ENCODE results near the gene AGO3. TPM values are rescaled to one million over a fixed set of nuclear protein-coding genes. Genes with fewer than 3 reads are reported as not detected.
"Not testable (repeated sequence)": the region's sequence is repeated elsewhere in the genome, so short reads cannot be mapped to it uniquely, and the experiment has no call there.

AGO3 gene
- 17.2 TPM for total RNA-seq

DNA sequence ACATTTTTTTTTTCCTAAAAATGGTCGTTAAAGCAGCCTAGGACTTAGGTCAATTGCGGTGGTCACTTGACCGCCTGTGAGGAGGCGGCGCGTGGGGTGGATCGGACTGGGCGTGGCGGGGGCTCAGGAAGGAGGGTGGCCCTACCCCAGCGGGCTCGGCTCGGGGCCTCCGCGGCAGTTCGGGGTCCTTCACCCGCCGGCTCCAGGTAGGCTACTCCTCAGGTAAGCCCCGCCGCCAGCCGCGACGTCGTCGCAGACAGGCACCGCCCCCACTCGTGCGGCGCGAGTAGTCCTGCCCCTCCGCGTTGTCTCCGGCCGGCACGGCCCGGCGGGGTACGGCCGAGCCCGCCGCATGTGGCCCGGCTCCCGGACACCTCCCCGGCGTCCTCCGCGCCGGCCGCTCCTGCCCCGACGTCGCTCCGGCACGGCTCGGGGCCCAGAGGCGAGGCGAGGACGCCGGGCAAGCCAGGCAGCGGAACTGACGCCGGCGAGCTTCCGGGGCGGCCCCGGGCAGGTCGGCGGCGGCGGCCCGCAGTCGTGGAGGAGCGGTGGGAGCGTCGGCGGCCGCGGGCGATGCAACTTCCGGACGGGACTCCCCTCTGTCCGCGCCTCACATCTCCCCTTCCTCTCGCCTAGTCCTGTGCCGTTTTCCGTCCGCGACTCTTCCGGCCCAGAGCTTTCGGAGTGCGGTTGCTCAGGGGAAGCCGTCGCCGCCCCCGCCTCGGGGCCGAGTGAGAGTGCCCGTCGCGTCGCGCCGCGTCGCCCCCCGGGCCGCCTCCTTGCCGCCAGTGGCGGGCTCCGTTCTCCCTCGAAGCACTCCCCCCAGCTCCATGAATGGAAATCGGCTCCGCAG, at the start of gene AGO3:
TSS of gene AGO3 (plus strand) at position 513 of the 853 bp plus-strand sequence. CDS start at position 835, 322 bp downstream.
- DNase-seq (ENCODE audit: low read depth in 2 of 3, low spot score in 2 of 3) = peak; percentile 83 to 93 (median 92)

DNA sequence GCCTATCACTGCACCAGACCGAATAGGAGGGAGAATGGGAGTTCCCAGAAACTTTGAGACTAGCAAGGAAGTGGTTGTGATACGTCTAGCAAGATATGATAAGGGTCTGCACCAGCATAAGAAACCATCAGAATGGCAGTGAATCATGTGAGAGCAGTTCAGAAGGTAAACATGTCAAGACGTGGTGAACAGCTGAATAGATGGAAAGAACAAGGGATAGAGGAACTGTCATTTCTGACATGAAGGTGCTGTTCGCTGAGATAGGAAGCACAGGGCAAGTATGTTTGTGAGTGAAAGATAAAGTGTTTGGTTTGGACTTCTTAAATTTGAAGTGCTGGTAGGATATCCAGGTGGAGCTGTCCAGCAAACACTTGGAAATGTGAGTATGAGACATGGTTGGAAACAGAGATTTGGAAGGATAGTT, 49.0 kb upstream of the AGO3 start:
- DNase-seq (ENCODE audit: low read depth in 2 of 3, low spot score in 2 of 3) = peak in 2 of 3 donors; percentile 40 to 62

DNA sequence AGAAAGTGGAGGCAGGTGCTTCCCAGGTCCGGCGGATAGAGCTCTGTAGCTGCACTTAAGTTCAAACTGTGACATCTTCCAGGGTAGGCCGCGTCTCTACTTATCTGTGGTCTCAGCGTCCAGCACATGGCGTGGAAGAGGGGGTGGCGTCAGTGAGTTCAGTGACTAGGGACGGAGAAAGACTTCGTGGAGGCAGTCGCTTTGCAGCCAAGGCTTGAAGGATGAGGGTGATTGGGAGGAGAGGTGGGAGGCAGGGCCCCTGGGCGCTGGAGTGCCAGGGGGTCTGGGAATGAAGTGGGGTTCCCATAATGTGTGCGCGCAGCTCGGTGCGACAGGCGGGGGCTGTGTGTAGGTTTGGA, 48.3 kb upstream of the AGO3 start:
- DNase-seq (ENCODE audit: low read depth in 2 of 3, low spot score in 2 of 3) = no peak

DNA sequence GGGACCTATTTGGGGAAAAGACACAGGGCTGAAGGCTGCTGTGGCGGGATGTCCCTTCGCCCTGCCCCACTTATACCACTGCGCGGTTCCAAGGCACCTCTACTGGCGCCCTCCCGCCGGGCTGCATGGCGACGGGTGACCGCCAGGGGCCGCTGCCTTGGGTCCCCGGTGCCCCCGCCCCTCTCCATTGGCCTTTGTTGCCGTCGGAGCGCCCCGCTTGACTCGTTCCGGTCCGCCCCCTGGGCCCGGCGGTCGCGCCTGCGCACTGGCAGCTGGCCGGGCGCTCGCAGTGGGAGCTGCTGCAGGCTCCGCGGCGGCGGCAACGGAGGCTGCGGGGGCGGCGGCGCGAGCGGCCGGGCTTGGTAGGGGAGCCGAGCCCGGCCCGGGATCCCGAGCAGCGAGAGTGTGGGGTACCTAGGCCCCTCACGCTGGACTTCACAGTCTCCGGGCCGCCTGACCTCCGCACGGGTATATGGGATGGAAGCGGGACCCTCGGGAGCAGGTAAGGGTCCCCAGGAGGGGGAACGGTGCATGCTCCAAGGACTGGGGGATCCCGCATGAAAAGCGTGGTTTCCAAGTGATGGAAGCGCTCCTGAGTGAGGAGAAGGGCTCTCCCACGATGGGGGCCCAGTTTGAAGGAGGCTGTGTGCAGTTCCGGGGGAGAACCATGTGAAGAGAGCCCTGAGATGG, 47.8 kb upstream of the AGO3 start, which contains the start of gene AGO1:
TSS of gene AGO1 (plus strand) at position 265 of the 690 bp plus-strand sequence. CDS start at position 478, 213 bp downstream.
- DNase-seq (ENCODE audit: low read depth in 2 of 3, low spot score in 2 of 3) = peak; percentile 84 to 96 (median 94)

DNA sequence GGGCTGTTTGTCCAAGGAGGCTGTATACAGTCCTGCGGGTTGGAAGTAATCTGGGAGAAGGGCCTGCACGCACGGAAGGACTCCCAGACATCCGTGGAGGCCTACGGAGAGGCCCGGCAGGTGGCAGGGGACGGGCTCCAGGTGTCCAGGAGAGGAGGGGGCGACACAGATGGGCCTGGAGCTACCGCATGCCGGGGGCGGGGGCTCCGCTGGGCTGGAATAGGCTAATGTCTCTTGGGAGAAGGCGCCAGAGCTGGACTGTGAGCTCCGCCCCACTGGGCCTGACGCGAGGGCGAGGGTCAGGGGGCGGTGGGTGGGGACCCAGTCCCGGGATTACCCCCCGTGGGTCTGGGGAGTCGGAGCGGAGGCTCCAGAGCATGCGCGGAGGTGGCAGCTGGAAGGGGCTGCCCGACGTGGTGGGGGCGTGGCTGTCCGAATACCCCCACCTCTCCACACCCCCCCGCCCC, 47.2 kb upstream of the AGO3 start:
- peak; percentile 6 to 57 (median 55) for DNase-seq (ENCODE audit: low read depth in 2 of 3, low spot score in 2 of 3)

DNA sequence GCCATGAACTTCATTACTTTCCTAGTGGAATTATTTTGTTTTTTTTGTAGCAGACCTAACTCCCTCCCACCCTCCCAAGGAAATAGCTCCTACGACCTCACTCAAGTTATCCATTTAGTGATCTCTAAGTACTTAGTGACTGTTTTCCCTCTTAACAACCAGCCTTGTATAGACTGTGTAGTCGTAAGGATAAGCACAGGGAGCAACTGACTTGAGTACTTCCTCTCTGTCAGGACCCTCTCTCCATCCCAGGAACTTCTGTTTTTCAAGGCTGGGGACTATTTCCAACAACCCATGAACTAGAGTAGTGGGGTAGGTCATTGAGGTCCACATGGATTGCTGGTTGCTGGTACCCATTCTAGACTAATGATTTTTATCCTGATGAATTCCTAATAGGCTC, 46.0 kb upstream of the AGO3 start:
- no peak for DNase-seq (ENCODE audit: low read depth in 2 of 3, low spot score in 2 of 3)

DNA sequence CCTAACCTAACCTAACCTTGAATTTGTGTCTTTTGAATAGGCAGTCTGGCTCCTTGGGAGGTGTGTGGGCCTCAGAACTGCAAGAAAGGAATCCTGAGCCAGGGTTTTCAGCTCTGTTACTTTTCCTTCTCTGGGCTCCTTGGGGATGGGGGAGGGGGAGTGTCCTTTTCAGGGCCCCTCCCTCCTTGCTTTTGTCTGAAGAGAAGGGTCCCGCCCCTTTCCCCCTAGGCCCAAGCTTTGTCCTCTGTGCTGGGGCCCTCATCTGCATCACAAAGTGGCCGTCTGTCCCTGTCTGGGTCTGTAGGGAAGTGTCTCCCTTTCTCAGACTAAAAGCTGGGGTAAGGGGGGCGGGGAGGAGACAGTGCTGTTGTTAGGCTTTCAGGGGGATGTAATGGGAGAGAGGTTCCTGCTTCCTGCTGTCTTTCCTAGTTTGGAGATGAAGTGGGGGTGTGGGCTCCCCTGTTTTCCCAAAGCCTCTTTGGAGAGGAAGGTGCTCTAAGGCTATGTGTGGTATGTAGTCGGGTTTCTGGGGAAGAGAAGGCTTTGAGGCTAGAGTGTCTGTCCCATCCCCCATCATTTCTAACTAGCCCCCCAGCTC, 44.8 kb upstream of the AGO3 start:
- DNase-seq (ENCODE audit: low read depth in 2 of 3, low spot score in 2 of 3) = no peak

DNA sequence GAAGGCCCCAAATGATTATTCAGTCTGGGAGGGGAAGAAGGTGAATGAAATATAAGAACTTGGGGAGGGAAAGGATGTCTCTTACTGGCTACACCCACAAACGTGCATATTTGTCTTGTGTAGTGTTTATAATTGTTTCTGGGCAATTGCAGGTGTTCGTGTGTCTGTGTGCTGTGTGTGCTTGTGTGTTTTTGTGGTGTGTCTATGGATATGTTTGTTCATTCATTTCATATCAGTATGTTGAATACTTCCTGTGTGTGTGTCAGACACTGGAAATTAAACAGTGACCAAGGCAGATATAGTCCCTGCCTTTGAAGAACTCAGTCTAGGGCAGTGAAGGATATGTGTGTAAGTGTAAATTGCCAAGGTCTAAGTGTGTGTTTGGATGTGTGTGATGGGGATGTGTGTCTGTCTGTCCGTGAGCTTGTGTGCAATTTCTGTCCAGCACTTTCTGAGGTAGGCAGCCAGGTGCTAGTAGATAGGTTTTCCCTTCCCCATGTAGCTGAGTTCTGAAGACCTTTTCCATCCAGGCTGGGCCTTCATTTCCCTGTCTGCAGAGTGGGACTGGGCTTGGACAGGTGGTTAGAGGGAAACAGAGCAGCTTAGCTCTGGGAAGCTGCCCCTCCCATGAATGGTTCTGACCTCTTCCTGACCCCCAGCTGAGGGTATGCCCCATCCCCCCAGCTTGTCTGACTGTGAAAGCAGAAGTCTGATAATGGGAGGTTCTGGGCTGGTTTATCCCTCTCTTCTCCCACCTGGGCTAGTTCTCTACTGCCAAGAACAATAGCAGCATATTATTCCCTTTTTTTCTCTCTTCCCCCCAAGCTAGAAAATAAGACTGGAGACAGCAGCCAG, 44.1 kb upstream of the AGO3 start:
- peak in 2 of 3 donors; percentile 42 to 54 for DNase-seq (ENCODE audit: low read depth in 2 of 3, low spot score in 2 of 3)

DNA sequence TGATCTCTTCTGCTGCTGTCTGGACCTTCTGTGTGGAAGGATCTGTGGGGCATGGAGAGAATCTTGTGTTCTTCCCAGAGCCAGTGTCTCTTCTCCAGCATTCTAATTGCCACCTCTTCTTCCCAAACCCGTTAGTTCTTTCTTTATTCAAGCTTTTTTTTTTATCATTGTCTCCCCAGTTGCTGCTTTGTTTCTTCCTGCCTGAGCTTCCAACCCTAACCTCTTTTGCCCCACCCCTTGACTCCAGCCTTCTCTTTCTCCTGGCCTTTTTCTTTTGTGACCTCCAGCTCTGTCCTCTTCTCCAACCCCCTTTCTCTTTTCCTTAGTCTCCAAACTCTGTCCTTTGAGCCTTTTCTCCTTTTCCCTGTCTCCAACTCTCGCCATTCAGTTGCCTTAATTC, 43.4 kb upstream of the AGO3 start:
- no peak for DNase-seq (ENCODE audit: low read depth in 2 of 3, low spot score in 2 of 3)

DNA sequence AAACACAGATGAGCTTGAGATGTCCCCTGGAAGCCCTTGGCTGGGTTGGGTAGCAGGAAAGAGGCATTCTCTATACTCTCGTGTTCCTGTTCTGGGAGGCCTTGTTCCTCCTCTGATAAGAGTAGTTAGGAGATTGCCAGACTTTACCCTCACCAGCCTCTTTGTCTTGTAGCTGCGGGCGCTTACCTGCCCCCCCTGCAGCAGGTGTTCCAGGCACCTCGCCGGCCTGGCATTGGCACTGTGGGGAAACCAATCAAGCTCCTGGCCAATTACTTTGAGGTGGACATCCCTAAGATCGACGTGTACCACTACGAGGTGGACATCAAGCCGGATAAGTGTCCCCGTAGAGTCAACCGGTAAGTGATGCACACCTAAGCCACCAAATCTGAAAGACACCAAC, 42.6 kb upstream of the AGO3 start:
- DNase-seq (ENCODE audit: low read depth in 2 of 3, low spot score in 2 of 3) = no peak

DNA sequence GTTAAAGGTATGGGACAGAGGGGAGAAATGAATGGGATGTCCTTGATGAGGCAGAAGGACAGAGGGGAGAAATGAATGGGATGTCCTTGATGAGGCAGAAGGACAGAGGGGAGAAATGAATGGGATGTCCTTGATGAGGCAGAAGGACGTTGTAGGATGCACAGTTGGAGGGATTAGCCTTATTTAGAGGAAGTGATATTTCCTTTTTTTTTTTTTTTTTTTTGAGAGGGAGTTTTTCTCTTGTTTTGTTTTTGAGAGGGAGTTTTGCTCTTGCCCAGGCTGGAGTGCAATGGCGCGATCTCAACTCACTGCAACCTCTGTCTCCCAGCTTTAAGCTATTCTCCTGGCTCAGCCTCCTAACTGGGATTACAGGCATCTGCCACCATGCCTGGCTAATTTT, 41.9 kb upstream of the AGO3 start:
- not testable (repeated sequence) for DNase-seq (ENCODE audit: low read depth in 2 of 3, low spot score in 2 of 3)

DNA sequence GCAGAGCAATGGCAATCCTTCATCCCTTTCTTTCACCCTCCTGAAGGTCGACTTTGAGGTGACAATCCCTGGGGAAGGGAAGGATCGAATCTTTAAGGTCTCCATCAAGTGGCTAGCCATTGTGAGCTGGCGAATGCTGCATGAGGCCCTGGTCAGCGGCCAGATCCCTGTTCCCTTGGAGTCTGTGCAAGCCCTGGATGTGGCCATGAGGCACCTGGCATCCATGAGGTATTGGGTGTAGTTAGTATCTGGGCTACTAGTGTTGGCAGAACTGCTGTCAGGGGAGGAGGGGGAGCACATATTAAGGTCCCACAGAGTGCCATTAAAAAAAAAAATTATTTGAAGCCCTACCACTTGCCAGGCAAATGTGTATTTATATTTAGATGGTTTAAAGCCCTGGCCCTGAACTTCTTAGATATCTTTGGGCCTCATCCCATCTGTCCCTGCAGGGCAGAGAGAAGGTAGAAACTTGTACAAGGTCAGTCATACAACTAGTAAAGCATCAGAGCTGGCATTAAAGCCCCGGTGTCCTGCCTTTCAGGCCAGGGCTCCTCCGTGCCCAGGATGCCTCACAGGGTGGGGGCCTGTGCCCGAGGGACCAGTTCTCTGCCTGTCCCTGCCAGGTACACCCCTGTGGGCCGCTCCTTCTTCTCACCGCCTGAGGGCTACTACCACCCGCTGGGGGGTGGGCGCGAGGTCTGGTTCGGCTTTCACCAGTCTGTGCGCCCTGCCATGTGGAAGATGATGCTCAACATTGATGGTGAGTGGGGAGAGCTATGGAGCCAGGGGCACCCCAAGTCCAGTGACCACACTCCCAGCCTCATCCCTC, 37.6 kb upstream of the AGO3 start:
- DNase-seq (ENCODE audit: low read depth in 2 of 3, low spot score in 2 of 3) = no peak

DNA sequence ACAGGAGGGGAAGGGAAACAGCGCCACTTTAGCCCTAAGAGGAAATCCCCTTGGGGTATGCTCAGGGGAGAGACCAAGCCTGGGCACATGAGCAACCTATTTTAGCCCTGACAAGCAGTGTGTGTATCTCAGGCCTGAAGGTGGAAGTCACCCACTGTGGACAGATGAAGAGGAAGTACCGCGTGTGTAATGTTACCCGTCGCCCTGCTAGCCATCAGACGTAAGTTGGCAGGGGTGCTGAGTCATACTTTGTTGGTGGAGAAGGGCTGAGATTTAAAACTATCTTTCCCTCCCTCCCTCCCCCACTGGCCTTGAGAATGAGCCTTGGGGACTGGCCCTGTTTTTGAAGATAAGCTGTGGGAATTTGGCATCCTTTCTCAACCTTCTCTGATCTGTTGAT, 36.7 kb upstream of the AGO3 start:
- peak in 2 of 3 donors; percentile 82 to 89 for DNase-seq (ENCODE audit: low read depth in 2 of 3, low spot score in 2 of 3)

DNA sequence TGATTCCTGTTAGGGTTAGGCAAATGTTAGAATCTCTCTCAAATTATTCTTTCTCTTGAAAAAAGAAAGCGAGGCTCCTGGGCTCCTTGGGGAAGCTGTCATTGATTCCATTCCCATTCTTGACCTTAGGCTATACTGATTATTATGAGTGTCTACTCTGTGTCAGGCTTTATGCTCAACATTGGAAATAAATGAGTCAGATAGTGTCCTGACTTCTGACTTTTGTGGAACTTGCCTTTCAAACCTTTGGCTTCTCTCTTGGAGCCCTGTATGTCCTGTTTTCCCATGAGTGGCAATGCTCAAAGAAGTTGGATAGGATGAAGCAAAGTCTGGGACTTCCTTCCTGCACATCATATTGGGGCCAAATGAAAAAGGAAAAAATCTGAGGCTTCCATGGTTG, 36.2 kb upstream of the AGO3 start:
- no peak for DNase-seq (ENCODE audit: low read depth in 2 of 3, low spot score in 2 of 3)

DNA sequence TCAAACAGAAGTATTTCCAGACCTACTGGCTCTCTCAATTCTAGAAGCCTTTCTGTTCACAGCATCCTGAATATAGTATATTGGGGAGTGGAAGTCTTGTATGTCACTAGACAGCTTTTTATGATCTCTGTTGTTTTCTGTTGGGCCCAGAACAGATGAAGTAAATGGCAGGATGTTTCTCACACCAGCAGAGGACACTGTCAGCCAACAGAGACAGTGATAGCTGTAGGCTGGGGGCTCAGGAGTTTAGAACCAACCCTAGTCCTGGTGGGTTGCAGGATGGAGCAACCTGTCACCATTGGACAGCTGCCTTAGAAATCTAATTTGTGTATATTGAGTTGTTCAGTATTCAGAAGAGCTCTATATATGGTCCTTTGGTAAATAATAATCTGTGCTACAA, 31.0 kb upstream of the AGO3 start:
- no peak for DNase-seq (ENCODE audit: low read depth in 2 of 3, low spot score in 2 of 3)

DNA sequence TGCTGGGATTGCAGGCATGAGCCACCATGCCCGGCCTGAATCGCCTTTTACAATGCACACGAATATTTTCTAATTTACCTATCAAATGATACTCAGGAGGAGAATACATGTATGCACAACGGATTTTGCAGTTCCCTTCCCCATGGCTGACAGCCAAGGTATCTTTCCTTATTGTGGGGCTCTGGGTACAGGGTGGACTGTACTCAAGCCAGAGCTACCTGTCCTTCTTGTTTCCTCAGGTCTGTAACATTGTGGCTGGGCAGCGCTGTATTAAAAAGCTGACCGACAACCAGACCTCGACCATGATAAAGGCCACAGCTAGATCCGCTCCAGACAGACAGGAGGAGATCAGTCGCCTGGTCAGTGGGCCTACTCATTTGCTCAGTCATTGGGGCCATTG, 29.7 kb upstream of the AGO3 start:
- no peak for DNase-seq (ENCODE audit: low read depth in 2 of 3, low spot score in 2 of 3)

DNA sequence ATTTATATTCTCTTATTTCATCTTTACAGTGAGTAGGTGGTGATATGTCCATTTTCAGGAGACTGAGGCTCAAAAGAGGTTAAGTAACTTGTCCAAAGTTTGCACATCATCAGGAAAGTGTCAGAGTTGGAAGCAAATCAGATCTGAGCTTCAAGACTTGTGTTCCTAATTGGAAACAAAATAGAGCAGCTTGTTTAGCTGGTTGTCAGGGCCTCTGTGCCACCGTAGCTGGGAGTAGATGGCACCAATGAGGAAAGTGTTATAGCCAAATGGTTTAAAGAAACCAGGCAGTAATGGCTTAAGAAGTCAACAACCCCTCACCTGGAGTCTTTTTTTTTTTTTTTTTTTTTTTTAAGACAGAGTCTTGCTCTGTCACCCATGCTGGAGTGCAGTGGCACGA, 28.2 kb upstream of the AGO3 start:
- no peak for DNase-seq (ENCODE audit: low read depth in 2 of 3, low spot score in 2 of 3)

DNA sequence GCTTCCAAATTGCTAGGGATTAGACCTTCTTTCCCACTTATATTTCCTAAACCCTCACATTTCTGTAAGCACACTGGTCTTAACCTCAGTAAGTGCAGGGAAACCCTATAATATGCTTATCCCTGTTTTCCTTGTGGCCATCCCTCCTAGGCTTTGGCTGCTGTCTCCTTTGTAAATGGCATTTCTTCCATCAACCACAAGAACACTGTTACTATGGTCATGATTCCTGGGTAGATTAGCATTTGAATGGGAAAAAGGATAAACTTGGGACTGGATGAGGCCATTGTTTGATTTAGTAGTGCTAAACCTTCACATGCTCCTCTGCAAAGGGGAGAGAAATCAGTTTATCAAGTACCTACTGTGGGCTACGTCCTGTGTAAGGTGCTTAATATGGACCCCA, 16.2 kb upstream of the AGO3 start:
- no peak for DNase-seq (ENCODE audit: low read depth in 2 of 3, low spot score in 2 of 3)

DNA sequence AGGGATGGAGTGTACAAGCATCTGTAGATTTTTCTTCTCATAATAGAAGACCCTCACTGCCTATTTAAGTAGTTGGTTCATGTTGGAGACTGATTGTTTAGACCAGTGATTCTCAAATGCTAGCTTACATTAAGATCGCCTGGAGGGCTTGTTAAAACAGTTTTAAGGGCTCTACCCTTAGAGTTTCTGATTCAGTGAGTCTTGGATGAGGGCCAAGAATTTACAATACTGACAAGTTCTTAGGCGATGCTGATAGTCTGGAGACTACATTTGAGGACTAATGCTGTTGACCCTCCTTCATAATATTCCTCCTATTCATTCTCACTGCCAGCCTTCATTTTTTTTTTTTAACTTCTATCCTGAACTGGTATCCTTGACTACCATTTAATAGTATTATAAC, 15.2 kb upstream of the AGO3 start:
- no peak for DNase-seq (ENCODE audit: low read depth in 2 of 3, low spot score in 2 of 3)

DNA sequence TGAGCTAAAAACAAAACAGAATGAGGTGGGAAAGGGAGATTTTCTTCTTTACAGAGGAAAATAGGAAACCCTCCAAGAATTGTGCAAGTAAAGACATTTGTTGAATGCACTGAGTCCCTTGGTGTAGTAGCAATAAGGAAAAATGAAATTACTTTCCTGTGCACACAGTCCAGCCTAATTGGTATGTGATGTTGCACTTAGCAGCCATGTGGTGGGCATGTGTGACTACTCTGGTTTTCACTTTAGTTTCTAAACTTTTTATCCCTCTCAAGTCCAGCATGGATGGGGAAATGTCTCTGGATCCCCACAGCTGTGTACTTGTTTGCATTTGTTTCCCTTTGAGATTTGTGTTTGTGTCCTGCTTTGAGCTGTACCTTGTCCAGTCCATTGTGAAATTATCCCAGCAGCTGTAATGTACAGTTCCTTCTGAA, 7.1 kb upstream of the AGO3 start:
- DNase-seq (ENCODE audit: low read depth in 2 of 3, low spot score in 2 of 3) = no peak

All from hematopoietic multipotent progenitor cell (in vitro differentiated cells).